HG02610 (cell line): ENCODE results near the gene WNT9A.
"Not testable (repeated sequence)": the region's sequence is repeated elsewhere in the genome, so short reads cannot be mapped to it uniquely, and the experiment has no call there.

ENCODE experiments used
- ATAC-seq: cut with Tn5 transposase; IDR thresholded peaks from one replicate; pipeline ENCODE4 v1.9.1; 2021; ENCODE audit warnings: mild to moderate bottlenecking, moderate library complexity; ENCODE audit not compliant: unreplicated experiment

The WNT9A gene, protein sequence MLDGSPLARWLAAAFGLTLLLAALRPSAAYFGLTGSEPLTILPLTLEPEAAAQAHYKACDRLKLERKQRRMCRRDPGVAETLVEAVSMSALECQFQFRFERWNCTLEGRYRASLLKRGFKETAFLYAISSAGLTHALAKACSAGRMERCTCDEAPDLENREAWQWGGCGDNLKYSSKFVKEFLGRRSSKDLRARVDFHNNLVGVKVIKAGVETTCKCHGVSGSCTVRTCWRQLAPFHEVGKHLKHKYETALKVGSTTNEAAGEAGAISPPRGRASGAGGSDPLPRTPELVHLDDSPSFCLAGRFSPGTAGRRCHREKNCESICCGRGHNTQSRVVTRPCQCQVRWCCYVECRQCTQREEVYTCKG

DNA sequence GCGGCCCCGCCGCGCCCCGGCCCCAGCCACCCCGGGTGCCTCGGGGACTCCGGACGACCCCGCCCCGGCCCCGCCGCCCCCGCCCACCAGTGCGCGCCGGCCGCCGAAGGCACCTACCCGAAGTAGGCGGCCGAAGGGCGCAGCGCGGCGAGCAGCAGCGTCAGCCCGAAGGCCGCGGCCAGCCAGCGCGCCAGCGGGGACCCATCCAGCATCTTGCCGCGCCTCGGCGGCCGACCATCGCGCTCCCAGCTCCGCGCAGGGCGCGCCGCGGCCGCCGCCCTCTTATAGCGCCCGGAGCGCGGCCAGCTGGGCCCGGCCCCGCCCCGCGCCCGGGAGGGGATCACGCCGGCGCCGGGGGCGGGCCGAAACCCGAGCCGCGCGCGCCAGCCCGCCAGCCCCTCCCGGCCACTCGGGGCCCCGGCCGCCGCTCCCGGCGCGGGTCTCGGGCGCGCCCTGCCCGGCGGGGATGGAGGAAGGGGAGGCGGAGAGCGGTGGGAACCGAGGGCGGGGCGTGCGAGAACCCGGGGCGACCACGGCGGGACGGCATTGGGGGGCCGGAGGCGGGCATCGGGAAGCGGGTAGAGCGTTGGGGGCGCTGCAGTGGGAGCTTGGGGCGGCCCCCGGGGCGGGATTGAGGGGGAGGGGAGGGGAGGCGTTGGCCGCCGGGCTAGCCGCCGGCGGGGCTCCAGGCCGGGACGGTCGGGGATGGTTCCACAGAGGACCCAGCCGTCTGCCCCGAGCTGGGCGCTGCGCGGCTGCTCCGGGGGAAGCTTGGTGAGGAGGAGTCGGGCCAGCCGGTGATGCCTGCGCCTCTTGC lies at the start of gene WNT9A:
Gene WNT9A (minus strand): TSS at position 257 of the 817 bp plus-strand sequence. CDS start 45 bp downstream, at position 212.
- ATAC-seq: no peak

GRCh38 chr1:227996187-227996950 lies 48.6 kb upstream of the WNT9A start:
- ATAC-seq: no peak

GRCh38 chr1:227994632-227995300 lies 47.0 kb upstream of the WNT9A start:
- no peak for ATAC-seq

GRCh38 chr1:227987181-227987580 lies 39.4 kb upstream of the WNT9A start:
- no peak for ATAC-seq

DNA sequence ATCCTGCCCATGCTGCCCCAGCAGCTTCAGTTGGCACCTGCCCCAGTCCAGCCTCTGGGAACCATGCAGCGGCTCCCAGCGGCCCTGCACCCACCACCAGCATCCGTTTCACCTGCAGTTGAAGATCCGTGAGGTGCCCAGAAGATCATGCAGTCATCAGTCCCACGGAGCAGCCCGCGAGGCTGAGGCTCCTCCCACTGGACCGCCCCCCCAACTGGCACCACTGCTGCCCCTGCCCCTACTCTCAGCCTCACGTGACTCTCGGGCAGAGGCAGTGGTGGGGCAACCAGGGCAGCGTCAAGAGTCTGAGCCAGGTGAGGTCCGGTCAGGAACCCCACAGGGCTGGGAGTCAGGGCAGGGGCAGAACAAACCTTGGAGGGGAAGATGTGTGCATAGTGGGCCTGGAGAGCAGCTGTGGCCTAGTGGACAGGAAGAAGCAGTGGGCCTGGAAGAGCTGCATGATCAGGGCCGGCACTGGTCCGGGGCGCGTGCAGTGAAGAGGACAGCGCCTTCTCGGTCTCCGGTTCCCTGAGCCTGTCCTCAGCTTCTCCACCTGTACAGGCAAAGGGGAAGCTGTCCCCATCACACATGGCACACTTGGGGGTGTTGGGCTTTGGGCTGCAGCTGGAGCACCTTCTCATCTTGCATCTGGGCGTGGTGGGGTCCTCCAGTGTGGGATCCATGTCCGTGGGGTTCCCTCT lies 28.0 kb upstream of the WNT9A start:
- ATAC-seq: not testable (repeated sequence)

DNA sequence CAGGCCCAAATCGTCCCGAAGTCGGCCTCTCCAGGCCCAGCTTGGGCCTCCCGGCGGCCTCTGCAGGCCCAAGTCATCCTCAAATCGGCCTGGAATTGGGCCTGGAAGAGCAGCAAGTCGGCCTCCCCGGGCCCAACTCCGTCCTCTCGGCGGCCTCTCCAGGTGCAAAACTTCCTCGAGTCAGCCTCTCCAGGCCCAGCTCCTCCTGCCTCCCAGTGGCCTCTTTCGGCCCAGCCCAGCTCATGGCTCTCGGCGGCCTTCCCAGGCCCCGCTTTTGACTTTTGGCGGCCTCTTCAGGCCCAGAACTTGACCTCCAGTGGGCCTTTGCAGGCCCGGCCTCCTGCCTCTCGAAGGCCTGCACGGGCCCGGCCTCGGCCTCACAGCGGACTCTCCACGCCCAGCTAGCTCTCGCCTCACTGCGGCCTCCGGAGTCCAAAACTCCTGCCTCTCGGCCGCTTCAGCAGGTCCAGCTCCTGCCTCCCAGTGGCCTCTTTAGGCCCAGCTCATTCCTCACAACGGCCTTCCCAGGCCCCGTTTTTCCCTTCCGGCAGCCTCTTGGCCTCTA lies 26.1 kb upstream of the WNT9A start:
- not testable (repeated sequence) for ATAC-seq

- ATAC-seq: not testable (repeated sequence)
These were observed 25.2 kb upstream of the WNT9A start for GRCh38 chr1:227972843-227973374.

DNA sequence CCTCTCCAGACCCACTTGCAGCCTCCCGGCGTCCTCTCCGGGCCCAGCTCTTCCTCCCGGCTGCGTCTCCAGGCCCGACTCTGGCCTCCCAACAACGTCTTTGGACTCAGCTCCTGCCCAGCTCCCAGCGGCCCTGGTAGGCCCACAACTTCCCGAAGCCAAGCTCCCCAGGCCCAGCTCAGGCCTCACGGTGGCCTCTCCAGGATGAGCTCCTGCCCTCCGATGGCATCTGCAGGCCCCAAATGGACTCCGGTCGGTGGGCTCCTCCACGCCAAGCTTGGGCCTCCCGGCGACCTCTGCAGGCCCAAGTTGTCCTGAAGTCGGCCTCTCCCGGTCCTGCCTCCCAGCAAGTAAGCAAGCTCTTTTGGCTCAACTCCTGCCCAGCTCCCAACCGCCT lies 24.5 kb upstream of the WNT9A start:
- not testable (repeated sequence) for ATAC-seq

GRCh38 chr1:227971643-227972282 lies 24.0 kb upstream of the WNT9A start:
- not testable (repeated sequence) for ATAC-seq

GRCh38 chr1:227971216-227971615 lies 23.5 kb upstream of the WNT9A start:
- not testable (repeated sequence) for ATAC-seq

DNA sequence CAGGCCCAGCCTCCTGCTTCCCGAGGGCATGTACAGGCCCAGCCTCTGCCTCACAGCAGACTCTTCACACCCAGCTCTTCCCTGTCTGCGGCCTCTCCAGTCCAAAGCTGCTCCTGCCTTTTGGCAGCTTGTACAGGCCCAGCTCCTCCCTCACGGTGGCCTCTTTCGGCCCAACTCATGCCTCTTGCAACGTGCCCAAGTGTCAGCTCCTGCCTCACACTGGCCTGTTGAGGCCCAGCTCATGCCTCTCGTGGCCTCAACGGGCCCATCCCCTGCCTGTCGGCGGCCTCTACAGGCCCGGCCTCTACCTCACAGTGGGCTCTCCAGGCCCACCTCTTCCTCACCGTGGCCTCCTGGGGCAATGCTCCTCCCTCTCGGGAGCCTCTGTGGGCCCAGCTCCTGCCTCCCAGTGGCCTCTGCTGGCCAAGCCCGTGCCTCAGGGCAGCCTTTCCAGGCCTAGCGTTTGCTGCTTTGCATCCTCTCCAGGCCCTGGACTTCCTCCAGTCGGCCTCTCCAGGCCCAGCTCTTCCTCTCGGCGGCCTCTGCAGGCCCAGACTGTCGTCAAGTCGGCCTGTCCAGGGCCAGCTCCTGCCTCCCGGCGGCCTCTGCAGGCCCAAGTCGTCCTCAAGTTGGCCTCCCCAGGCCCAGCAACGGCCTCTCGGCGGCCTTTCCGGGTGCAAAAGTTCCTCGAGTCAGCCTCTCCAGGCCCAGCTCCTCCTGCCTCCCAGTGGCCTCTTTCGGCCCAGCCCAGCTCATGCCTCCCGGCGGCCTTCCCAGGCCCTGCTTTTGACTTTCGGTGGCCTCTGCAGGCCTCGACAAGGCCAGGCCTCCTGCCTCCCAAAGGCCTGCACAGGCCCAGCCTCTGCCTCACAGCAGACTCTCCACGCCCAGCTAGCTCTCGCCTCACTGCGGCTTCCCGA lies 22.6 kb upstream of the WNT9A start:
- ATAC-seq: not testable (repeated sequence)

GRCh38 chr1:227967815-227968214 lies 20.1 kb upstream of the WNT9A start:
- not testable (repeated sequence) for ATAC-seq

GRCh38 chr1:227966733-227967132 lies 19.0 kb upstream of the WNT9A start:
- not testable (repeated sequence) for ATAC-seq

DNA sequence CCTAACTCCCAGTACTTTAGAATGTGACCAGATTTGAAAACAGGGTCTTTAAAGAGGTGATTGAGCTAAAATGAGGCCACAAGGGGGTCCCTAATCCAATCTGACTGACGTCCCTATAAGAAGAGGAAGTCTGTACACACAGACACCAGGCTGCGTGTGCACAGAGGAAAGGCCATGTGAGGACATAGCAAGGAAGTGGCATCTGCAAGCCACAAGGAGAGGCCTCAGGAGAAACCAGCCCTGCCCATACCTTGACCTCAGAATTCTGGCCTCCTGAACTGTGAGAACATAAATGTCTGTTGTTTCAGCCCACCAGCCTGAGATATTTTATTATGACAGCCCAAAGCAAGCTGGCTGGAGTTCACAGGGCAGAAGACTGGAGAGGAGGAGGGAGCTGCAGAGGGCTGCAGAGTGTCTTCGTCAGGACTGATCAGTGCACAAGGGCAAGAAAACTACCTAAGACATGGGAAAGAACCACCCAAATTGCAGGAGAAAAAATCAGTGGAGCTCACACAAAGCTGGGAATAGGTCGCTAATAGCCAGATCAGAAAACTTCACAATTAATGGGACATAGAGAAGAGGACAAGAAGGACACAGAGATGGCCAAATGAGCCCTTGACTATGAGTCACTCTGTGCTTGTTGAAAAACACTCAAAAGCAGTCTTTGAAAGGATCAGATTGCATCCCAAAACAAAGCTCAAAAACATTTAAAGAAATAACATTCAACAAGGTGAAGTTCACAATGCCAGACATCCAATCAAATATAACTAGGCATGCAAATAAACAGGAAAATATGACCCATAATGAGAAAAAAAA lies 14.1 kb upstream of the WNT9A start:
- no peak for ATAC-seq

GRCh38 chr1:227959325-227959860 lies 11.7 kb upstream of the WNT9A start:
- ATAC-seq: no peak

GRCh38 chr1:227958617-227959324 lies 11.0 kb upstream of the WNT9A start:
- ATAC-seq: no peak
